Neural progenitor cell (in vitro differentiated cells): ENCODE data around the gene AREG. TPM values are rescaled to one million over a fixed set of nuclear protein-coding genes. Genes with fewer than 3 reads are reported as not detected.

ENCODE experiments used
- DNase-seq: peaks from one replicate; pipeline ENCODE4 v3.0.0-alpha.2; 2016; ENCODE audit warnings: low spot score
- H2AFZ ChIP-seq: fragments of 200-600 bp; sonication (generic); replicated peaks from 2 replicates; pipeline ENCODE4 v1.6.1; 2016; ENCODE audit warnings: antibody characterized with exemption
- H3F3A ChIP-seq: fragments of 200-600 bp; sonication (generic); 2 replicates; pipeline ENCODE4 v1.6.1; 2016; ENCODE audit warnings: antibody characterized with exemption, low read depth
- H3K27ac ChIP-seq: fragments of 200-600 bp; sonication (generic); 2 replicates; pipeline ENCODE4 v1.5.1; 2016; ENCODE audit warnings: mild to moderate bottlenecking
- H3K27me3 ChIP-seq: fragments of 200-600 bp; sonication (generic); 2 replicates; pipeline ENCODE4 v1.6.1; 2016; ENCODE audit warnings: mild to moderate bottlenecking, moderate library complexity
- H3K36me3 ChIP-seq: fragments of 200-600 bp; sonication (generic); 2 replicates; pipeline ENCODE4 v1.5.1; 2016
- H3K4me1 ChIP-seq: fragments of 200-600 bp; sonication (generic); 2 replicates; pipeline ENCODE4 v1.6.1; 2016; ENCODE audit warnings: mixed run types
- H3K4me2 ChIP-seq: fragments of 200-600 bp; sonication (generic); 2 replicates; pipeline ENCODE4 v1.6.1; 2016
- H3K4me3 ChIP-seq: fragments of 200-600 bp; sonication (generic); 2 replicates; pipeline ENCODE4 v1.5.1; 2016
- H3K79me2 ChIP-seq: fragments of 200-600 bp; sonication (generic); 2 replicates; pipeline ENCODE4 v1.6.1; 2016; ENCODE audit warnings: low read depth
- H3K9ac ChIP-seq: fragments of 200-600 bp; sonication (generic); 2 replicates; pipeline ENCODE4 v1.6.1; 2016
- H3K9me3 ChIP-seq: fragments of 200-600 bp; sonication (generic); 2 replicates; pipeline ENCODE4 v1.5.1; 2016; ENCODE audit warnings: low read depth
- H4K20me1 ChIP-seq: fragments of 200-600 bp; sonication (generic); 2 replicates; pipeline ENCODE4 v1.6.1; 2016; ENCODE audit warnings: low read depth
- H3K27ac Mint-ChIP-seq: 3 replicates; pipeline ENCODE4 v1.8.0; 2021; ENCODE audit warnings: mixed read lengths
- H3K27me3 Mint-ChIP-seq: 2 replicates; pipeline ENCODE4 v1.8.0; 2022; ENCODE audit warnings: low read depth, mild to moderate bottlenecking, inconsistent platforms, moderate library complexity, mixed read lengths; ENCODE audit not compliant: insufficient read depth
- H3K36me3 Mint-ChIP-seq: 3 replicates; pipeline ENCODE4 v1.8.0; 2021; ENCODE audit warnings: mixed read lengths
- H3K4me1 Mint-ChIP-seq: 3 replicates; pipeline ENCODE4 v1.8.0; 2021; ENCODE audit warnings: mixed read lengths
- H3K4me3 Mint-ChIP-seq: 3 replicates; pipeline ENCODE4 v1.8.0; 2021; ENCODE audit warnings: mild to moderate bottlenecking, moderate library complexity, mixed read lengths
- H3K9me3 Mint-ChIP-seq: 3 replicates; pipeline ENCODE4 v1.8.0; 2020; ENCODE audit warnings: mixed read lengths
- EZH2 ChIP-seq: fragments of 200-600 bp; sonication (generic); IDR thresholded peaks from 2 replicates; pipeline ENCODE4 v1.6.1; 2017; ENCODE audit warnings: antibody characterized with exemption, mild to moderate bottlenecking, moderate library complexity
- EZH2phosphoT487 ChIP-seq: fragments of 200-600 bp; sonication (generic); IDR thresholded peaks from 2 replicates; pipeline ENCODE4 v1.6.1; 2017; ENCODE audit warnings: antibody characterized with exemption
- total RNA-seq: library from RNA; depleted of rRNA; stranded (reverse); fragments of >200 nt; gene quantifications from 2 replicates; pipeline ENCODE4 v1.2.3, GENCODE V29; 2015; ENCODE audit warnings: low replicate concordance
- TF ChIP-seq, protein P1 (sequence below): fragments of 200-600 bp; sonication (generic); IDR thresholded peaks from 2 replicates; pipeline ENCODE4 v1.5.1; 2017; ENCODE audit warnings: antibody characterized with exemption, mild to moderate bottlenecking

Gene AREG
- total RNA-seq, 1 donor from 2014 or later = not detected

DNA sequence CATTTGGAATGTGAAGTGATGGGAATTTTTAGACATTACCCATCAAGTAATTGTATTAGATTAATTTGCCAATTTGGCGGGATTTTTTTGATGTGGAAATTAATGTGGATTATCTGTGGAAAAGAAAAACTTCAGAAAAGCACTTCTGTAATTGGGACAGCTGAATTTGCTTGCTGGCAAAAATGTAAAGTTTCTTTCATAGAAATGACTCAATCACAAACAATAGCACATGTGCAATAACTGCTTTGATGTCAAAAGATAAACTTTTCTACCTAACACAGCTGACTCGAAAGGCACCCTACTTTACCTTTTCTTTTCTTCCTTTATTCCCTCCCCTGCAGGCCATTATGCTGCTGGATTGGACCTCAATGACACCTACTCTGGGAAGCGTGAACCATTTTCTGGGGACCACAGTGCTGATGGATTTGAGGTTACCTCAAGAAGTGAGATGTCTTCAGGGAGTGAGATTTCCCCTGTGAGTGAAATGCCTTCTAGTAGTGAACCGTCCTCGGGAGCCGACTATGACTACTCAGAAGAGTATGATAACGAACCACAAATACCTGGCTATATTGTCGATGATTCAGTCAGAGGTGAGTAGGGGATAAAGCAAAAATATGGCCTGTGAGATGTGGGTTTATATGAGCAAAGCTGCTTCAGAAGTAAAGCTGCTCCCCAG, 1.4 kb downstream of the AREG start:
- no peaks in the 10 kb centered on the region for H3K79me2 ChIP-seq
- no peak overlapping the region for H3K4me3 ChIP-seq
- Mint-ChIP-seq H3K27ac (no peak overlapping the region), H3K4me1 (no peaks in the 10 kb centered on the region), H3K4me3 (no peak overlapping the region), H3K9me3 (no peaks in the 10 kb centered on the region), H3K27me3 (peaks cover 8% of the 10 kb centered on the region), H3K36me3 (no peaks in the 10 kb centered on the region)
- no peaks in the 10 kb centered on the region for H3F3A ChIP-seq
- no peaks in the 10 kb centered on the region for H3K36me3 ChIP-seq
- no peaks in the 10 kb centered on the region for H3K9me3 ChIP-seq
- H4K20me1 ChIP-seq = no peaks in the 10 kb centered on the region
- H2AFZ ChIP-seq = no peak overlapping the region
- no peaks in the 10 kb centered on the region for H3K4me1 ChIP-seq
- H3K27ac ChIP-seq = no peak overlapping the region
- no peak overlapping the region for H3K9ac ChIP-seq
- peaks cover 54% of the 10 kb centered on the region for H3K27me3 ChIP-seq
- TF ChIP-seq EZH2phosphoT487 (no peak), EZH2 (no peak)
- TF ChIP-seq, protein P1, sequence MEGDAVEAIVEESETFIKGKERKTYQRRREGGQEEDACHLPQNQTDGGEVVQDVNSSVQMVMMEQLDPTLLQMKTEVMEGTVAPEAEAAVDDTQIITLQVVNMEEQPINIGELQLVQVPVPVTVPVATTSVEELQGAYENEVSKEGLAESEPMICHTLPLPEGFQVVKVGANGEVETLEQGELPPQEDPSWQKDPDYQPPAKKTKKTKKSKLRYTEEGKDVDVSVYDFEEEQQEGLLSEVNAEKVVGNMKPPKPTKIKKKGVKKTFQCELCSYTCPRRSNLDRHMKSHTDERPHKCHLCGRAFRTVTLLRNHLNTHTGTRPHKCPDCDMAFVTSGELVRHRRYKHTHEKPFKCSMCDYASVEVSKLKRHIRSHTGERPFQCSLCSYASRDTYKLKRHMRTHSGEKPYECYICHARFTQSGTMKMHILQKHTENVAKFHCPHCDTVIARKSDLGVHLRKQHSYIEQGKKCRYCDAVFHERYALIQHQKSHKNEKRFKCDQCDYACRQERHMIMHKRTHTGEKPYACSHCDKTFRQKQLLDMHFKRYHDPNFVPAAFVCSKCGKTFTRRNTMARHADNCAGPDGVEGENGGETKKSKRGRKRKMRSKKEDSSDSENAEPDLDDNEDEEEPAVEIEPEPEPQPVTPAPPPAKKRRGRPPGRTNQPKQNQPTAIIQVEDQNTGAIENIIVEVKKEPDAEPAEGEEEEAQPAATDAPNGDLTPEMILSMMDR = no peak
- no peak for DNase-seq
- no peak overlapping the region for H3K4me2 ChIP-seq

DNA sequence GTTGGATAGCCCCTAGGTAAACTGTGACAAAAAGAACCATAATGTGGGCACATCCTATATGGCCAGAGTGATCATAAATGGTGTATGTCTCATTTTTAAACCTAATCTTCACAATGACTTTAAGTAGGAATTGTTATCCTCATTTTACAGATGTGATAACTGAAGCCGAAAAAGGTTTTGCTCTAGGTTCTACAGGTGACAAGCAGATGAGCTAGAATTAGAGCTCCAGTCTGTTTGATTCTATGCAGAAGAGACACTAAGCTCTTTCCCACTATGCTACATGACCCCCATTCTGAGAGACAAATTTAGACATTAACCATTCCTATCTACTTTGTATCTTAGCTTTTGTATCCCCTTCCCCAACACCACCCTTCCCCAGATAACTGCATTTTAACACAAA, 2.0 kb downstream of the AREG start:
- TF ChIP-seq, protein P1 = no peak
- no peak for DNase-seq
- H4K20me1 ChIP-seq = no peaks in the 10 kb centered on the region
- no peaks in the 10 kb centered on the region for H3F3A ChIP-seq
- no peak overlapping the region for H3K4me2 ChIP-seq
- H3K9me3 Mint-ChIP-seq = no peaks in the 10 kb centered on the region
- no peak overlapping the region for H3K4me3 ChIP-seq
- H3K9me3 ChIP-seq = no peaks in the 10 kb centered on the region
- H2AFZ ChIP-seq = no peak overlapping the region
- H3K9ac ChIP-seq = no peak overlapping the region
- no peak overlapping the region for H3K27ac Mint-ChIP-seq
- H3K4me1 ChIP-seq = no peaks in the 10 kb centered on the region
- no peak overlapping the region for H3K27ac ChIP-seq
- H3K36me3 ChIP-seq = no peaks in the 10 kb centered on the region
- peaks cover 54% of the 10 kb centered on the region for H3K27me3 ChIP-seq
- no peaks in the 10 kb centered on the region for H3K79me2 ChIP-seq
- H3K36me3 Mint-ChIP-seq = no peaks in the 10 kb centered on the region
- no peaks in the 10 kb centered on the region for H3K4me1 Mint-ChIP-seq
- H3K4me3 Mint-ChIP-seq = no peak overlapping the region
- H3K27me3 Mint-ChIP-seq = peaks cover 8% of the 10 kb centered on the region

DNA sequence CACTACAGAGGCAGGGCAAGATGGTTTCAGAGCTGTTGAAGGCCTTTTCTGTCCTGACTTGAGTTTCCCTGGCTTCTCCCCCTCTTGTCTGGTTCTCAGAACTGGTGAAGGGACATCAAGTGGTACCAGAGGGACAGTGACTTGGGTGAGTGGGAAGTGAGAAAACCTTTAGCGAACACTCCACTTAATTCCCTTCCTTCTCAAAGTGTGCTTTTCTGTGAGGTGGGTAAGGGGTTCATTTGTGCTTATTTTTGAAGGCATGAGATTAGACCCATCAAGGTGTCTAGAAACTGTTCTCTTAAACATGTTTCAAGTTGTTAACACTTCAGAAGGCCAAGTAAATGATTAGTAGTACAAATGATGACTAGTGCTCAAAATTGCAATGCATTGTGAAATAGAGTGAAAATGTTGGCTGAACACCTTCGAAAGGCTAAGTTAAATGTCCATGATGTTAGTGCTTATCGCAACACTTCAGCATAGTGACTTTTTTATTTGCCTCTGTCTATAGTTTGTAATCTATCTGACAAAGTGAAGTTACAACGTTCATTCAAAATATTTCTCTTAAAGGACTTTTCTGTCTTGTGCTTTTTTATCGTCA, 2.8 kb downstream of the AREG start:
- Mint-ChIP-seq H3K4me3 (no peak overlapping the region), H3K27ac (no peak overlapping the region)
- no peak overlapping the region for H3K4me2 ChIP-seq

More for the DNA sequence above, 2.8 kb downstream of the AREG start:
- Mint-ChIP-seq H3K27me3 (peaks cover 8% of the 10 kb centered on the region), H3K36me3 (no peaks in the 10 kb centered on the region), H3K9me3 (no peaks in the 10 kb centered on the region), H3K4me1 (no peaks in the 10 kb centered on the region)
- peaks cover 51% of the 10 kb centered on the region for H3K27me3 ChIP-seq
- no peaks in the 10 kb centered on the region for H3K4me1 ChIP-seq
- DNase-seq = no peak
- H2AFZ ChIP-seq = no peak overlapping the region
- no peaks in the 10 kb centered on the region for H3F3A ChIP-seq
- no peaks in the 10 kb centered on the region for H3K36me3 ChIP-seq
- no peak overlapping the region for H3K4me3 ChIP-seq
- no peaks in the 10 kb centered on the region for H4K20me1 ChIP-seq
- no peaks in the 10 kb centered on the region for H3K79me2 ChIP-seq
- no peaks in the 10 kb centered on the region for H3K9me3 ChIP-seq
- H3K9ac ChIP-seq = no peak overlapping the region
- H3K27ac ChIP-seq = no peak overlapping the region
- TF ChIP-seq EZH2phosphoT487 (no peak), EZH2 (no peak)
- TF ChIP-seq, protein P1 = no peak
